IMR-90 (cell line): Measurements from ENCODE around the gene PIEZO1.

Source experiments
- BHLHE40 ChIP-seq: fragments of 150-350 bp; IDR thresholded peaks from 2 replicates; pipeline ENCODE4 v1.6.1; 2016; ENCODE audit warnings: mild to moderate bottlenecking, low read depth, low read length
- CHD1 ChIP-seq: IDR thresholded peaks from 2 replicates; pipeline ENCODE4 v1.6.1; 2012; ENCODE audit warnings: low read depth, low read length, improper control_type of control experiment
- CTCF ChIP-seq: conservative IDR thresholded peaks from 2 replicates; pipeline ENCODE4 v1.5.1; 2012; ENCODE audit warnings: mild to moderate bottlenecking, low read depth, low read length, improper control_type of control experiment
- ELK1 ChIP-seq: fragments of 150-350 bp; IDR thresholded peaks from 2 replicates; pipeline ENCODE4 v1.6.1; 2016; ENCODE audit warnings: low read depth, mild to moderate bottlenecking, low read length, moderate library complexity, borderline replicate concordance
- POLR2A ChIP-seq: IDR thresholded peaks from 2 replicates; pipeline ENCODE4 v1.6.1; 2012; ENCODE audit warnings: mild to moderate bottlenecking, low read depth, low read length
- RAD21 ChIP-seq: IDR thresholded peaks from 2 replicates; pipeline ENCODE4 v1.6.1; 2012; ENCODE audit warnings: low read length, improper control_type of control experiment
- RCOR1 ChIP-seq: IDR thresholded peaks from 2 replicates; pipeline ENCODE4 v1.6.1; 2012; ENCODE audit warnings: mild to moderate bottlenecking, low read length, improper control_type of control experiment; ENCODE audit not compliant: insufficient replicate concordance

DNA sequence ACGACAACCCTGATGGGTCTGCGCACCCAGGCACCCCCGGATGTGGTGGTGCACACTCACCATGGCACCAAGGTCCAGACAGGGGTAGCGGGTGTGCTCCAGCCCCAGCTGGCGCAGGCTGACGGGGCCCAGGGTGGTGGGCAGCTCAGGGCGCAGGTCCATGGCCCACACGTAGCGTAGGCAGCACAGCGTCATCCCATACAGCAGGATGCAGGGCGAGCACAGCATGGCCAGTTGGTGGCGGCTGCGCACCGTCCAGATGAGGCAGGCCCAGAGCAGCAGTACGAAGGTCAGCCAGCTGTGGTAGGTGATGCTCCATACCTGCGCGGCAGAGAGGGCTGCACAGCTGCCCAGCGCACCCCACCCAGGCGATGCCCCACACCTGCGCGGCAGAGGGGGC lies 48.9 kb downstream of the PIEZO1 start:
- TF ChIP-seq POLR2A: no peak
- TF ChIP-seq CHD1: no peak
- TF ChIP-seq CTCF: no peak
- TF ChIP-seq ELK1: no peak
- no peak for TF ChIP-seq RCOR1
- no peak for TF ChIP-seq BHLHE40
- no peak for TF ChIP-seq RAD21
